GM12878 (cell line): Measurements from ENCODE around the gene BPIFB3. TPM values are rescaled to one million over a fixed set of nuclear protein-coding genes. Genes with fewer than 3 reads are reported as not detected.

Source experiments
- CBX5 ChIP-seq: sonication (generic); IDR thresholded peaks from 2 replicates; pipeline ENCODE4 v1.6.1; 2016; ENCODE audit warnings: low read depth, moderate library complexity, mild to moderate bottlenecking, inconsistent platforms
- CHD4 ChIP-seq: fragments of 200-600 bp; sonication (generic); IDR thresholded peaks from 2 replicates; pipeline ENCODE4 v1.6.1; 2016; ENCODE audit warnings: mild to moderate bottlenecking
- EGR1 ChIP-seq, 2 experiments: IDR thresholded peaks; 1 replicate in 1 of 2; 2 replicates in 1 of 2; pipeline ENCODE4 v1.6.1; 2011 to 2012; ENCODE audit warnings: low read depth in 2 of 2, low read length in 2 of 2, borderline replicate concordance in 1 of 2, mild to moderate bottlenecking in 1 of 2, moderate library complexity in 1 of 2
- ETV6 ChIP-seq, 2 experiments: fragments of 450-650 bp in 1 of 2; IDR thresholded peaks in 1 of 2; conservative IDR thresholded peaks in 1 of 2; 2 replicates each; pipeline ENCODE4 v1.6.1; 2014; ENCODE audit warnings: antibody characterized with exemption in 1 of 2, borderline replicate concordance in 1 of 2, low read depth in 1 of 2, mild to moderate bottlenecking in 1 of 2, moderate library complexity in 1 of 2
- FOXK2 ChIP-seq: fragments of 450-650 bp; IDR thresholded peaks from 2 replicates; pipeline ENCODE4 v1.6.1; 2017; ENCODE audit warnings: mild to moderate bottlenecking, moderate library complexity
- MEF2A ChIP-seq: IDR thresholded peaks from 2 replicates; pipeline ENCODE4 v1.6.1; 2011; ENCODE audit warnings: low read depth, mild to moderate bottlenecking, low read length, moderate library complexity; ENCODE audit not compliant: insufficient read depth
- NFIC ChIP-seq: IDR thresholded peaks from 2 replicates; pipeline ENCODE4 v1.6.1; 2012; ENCODE audit warnings: low read depth, mild to moderate bottlenecking, inconsistent platforms, low read length, moderate library complexity
- POLR2A ChIP-seq: IDR thresholded peaks from 2 replicates; pipeline ENCODE4 v1.6.1; 2011; ENCODE audit warnings: low read depth, mild to moderate bottlenecking, low read length
- RELA ChIP-seq: fragments of 450-650 bp; IDR thresholded peaks from 2 replicates; pipeline ENCODE4 v1.8.0; 2014; ENCODE audit warnings: borderline replicate concordance; ENCODE audit not compliant: partially characterized antibody
- TAF1 ChIP-seq: IDR thresholded peaks from 2 replicates; pipeline ENCODE4 v1.6.1; 2011; ENCODE audit warnings: mild to moderate bottlenecking, low read depth, low read length, borderline replicate concordance
- ZNF274 ChIP-seq: IDR thresholded peaks from one replicate; pipeline ENCODE4 v1.8.0; 2011; ENCODE audit not compliant: insufficient read length, insufficient read depth
- polyA plus RNA-seq, 11 experiments: library from polyadenylated mRNA; depleted of rRNA in 4 of 11; unstranded in 6 of 11; stranded (reverse) in 5 of 11; fragments of >200 nt; fragmentation: Nextera tagmentation in 4 of 11; fragmentation: Illumina TruSeq in 1 of 11; extraction: Ambion mirVana in 4 of 11; extraction: Trizol in 1 of 11; gene quantifications; 1 replicate in 1 of 11; 2 replicates in 10 of 11; pipeline versions ENCODE4 v1.2.1 to v1.2.3, GENCODE V29; 2011 to 2016; ENCODE audit warnings: inconsistent platforms in 2 of 11, missing spikeins in 2 of 11, low read depth in 1 of 11
- total RNA-seq, 4 experiments: library from RNA; depleted of rRNA in 3 of 4; stranded (reverse); fragments of >200 nt in 3 of 4; fragmentation: Illumina TruSeq in 1 of 4; extraction: Trizol in 1 of 4; gene quantifications; 2 replicates each; pipeline versions ENCODE4 v1.2.1 to v1.2.3, GENCODE V29; 2013 to 2021
- TF ChIP-seq, protein P1 (sequence below): IDR thresholded peaks from 2 replicates; pipeline ENCODE4 v1.6.1; 2012; ENCODE audit warnings: improper control_type of control experiment, low read depth, low read length; ENCODE audit not compliant: insufficient replicate concordance
- TF ChIP-seq, protein P2 (sequence below): fragments of 450-650 bp; IDR thresholded peaks from 2 replicates; pipeline ENCODE4 v1.6.1; 2014; ENCODE audit warnings: mild to moderate bottlenecking

The BPIFB3 gene
- total and polyA plus RNA-seq, 10 of the 15 experiments (the other 5 are each of a cell fraction or from before 2014, with no cell fraction given), result not detected

GRCh38 chr20:33005132-33005566 is 48.6 kb upstream of the BPIFB3 start (continued):
- TF ChIP-seq, protein P1, sequence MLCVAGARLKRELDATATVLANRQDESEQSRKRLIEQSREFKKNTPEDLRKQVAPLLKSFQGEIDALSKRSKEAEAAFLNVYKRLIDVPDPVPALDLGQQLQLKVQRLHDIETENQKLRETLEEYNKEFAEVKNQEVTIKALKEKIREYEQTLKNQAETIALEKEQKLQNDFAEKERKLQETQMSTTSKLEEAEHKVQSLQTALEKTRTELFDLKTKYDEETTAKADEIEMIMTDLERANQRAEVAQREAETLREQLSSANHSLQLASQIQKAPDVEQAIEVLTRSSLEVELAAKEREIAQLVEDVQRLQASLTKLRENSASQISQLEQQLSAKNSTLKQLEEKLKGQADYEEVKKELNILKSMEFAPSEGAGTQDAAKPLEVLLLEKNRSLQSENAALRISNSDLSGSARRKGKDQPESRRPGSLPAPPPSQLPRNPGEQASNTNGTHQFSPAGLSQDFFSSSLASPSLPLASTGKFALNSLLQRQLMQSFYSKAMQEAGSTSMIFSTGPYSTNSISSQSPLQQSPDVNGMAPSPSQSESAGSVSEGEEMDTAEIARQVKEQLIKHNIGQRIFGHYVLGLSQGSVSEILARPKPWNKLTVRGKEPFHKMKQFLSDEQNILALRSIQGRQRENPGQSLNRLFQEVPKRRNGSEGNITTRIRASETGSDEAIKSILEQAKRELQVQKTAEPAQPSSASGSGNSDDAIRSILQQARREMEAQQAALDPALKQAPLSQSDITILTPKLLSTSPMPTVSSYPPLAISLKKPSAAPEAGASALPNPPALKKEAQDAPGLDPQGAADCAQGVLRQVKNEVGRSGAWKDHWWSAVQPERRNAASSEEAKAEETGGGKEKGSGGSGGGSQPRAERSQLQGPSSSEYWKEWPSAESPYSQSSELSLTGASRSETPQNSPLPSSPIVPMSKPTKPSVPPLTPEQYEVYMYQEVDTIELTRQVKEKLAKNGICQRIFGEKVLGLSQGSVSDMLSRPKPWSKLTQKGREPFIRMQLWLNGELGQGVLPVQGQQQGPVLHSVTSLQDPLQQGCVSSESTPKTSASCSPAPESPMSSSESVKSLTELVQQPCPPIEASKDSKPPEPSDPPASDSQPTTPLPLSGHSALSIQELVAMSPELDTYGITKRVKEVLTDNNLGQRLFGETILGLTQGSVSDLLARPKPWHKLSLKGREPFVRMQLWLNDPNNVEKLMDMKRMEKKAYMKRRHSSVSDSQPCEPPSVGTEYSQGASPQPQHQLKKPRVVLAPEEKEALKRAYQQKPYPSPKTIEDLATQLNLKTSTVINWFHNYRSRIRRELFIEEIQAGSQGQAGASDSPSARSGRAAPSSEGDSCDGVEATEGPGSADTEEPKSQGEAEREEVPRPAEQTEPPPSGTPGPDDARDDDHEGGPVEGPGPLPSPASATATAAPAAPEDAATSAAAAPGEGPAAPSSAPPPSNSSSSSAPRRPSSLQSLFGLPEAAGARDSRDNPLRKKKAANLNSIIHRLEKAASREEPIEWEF, result no peak
- TF ChIP-seq, protein P2, sequence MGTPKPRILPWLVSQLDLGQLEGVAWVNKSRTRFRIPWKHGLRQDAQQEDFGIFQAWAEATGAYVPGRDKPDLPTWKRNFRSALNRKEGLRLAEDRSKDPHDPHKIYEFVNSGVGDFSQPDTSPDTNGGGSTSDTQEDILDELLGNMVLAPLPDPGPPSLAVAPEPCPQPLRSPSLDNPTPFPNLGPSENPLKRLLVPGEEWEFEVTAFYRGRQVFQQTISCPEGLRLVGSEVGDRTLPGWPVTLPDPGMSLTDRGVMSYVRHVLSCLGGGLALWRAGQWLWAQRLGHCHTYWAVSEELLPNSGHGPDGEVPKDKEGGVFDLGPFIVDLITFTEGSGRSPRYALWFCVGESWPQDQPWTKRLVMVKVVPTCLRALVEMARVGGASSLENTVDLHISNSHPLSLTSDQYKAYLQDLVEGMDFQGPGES, result no peak
- no peak for TF ChIP-seq MEF2A
- TF ChIP-seq FOXK2, result no peak
- TF ChIP-seq POLR2A, result no peak
- no peak for TF ChIP-seq TAF1
- TF ChIP-seq CHD4, result no peak
- no peak for TF ChIP-seq EGR1 (IDR thresholded peaks at IDR 0.05; ENCODE audit: borderline replicate concordance in 1 of 2, low read depth in 2 of 2, low read length in 2 of 2)
- TF ChIP-seq ETV6 (conservative IDR thresholded peaks at IDR 0.05 in 1 of 2, IDR thresholded peaks at IDR 0.05 in 1 of 2; ENCODE audit: borderline replicate concordance in 1 of 2, low read depth in 1 of 2), result no peak
- no peak for TF ChIP-seq NFIC
- TF ChIP-seq CBX5, result no peak
- TF ChIP-seq ZNF274, result no peak
- no peak for TF ChIP-seq RELA
